Breast epithelium (tissue), 3 donors: ENCODE results near the gene NGFR.

Experiments used
- POLR2A ChIP-seq: fragments of 450-650 bp; IDR thresholded peaks from one replicate; pipeline ENCODE4 v1.6.1; 2016; ENCODE audit warnings: antibody characterized with exemption, mild to moderate bottlenecking, moderate library complexity
- TF ChIP-seq, protein P1 (sequence below), 3 donors: fragments of 450-650 bp; IDR thresholded peaks; one replicate each; pipeline ENCODE4 v1.5.1; 2016 to 2017; ENCODE audit warnings: antibody characterized with exemption in 3 of 3, mild to moderate bottlenecking in 3 of 3, moderate library complexity in 3 of 3

DNA sequence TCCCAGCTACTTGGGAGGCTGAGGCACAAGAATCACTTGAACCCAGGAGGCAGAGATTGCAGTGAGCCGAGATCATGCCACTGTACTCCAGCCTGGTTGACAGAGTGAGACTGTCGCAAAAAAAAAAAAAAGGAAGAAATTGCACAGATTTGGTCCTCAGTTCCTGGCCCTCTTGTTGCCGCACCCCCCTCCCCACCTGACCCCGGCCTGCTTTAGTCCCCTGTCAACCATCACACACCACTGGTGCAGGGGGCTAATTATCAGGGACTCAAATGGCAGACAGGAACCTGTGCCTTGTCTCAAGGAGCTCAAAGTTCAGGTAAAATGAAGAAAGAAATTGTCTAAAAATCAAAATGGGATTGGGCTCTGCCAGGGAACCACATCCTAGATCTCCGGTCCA is 28.1 kb downstream of the NGFR start:
- no peak for TF ChIP-seq POLR2A
- TF ChIP-seq, protein P1, sequence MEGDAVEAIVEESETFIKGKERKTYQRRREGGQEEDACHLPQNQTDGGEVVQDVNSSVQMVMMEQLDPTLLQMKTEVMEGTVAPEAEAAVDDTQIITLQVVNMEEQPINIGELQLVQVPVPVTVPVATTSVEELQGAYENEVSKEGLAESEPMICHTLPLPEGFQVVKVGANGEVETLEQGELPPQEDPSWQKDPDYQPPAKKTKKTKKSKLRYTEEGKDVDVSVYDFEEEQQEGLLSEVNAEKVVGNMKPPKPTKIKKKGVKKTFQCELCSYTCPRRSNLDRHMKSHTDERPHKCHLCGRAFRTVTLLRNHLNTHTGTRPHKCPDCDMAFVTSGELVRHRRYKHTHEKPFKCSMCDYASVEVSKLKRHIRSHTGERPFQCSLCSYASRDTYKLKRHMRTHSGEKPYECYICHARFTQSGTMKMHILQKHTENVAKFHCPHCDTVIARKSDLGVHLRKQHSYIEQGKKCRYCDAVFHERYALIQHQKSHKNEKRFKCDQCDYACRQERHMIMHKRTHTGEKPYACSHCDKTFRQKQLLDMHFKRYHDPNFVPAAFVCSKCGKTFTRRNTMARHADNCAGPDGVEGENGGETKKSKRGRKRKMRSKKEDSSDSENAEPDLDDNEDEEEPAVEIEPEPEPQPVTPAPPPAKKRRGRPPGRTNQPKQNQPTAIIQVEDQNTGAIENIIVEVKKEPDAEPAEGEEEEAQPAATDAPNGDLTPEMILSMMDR (IDR thresholded peaks at IDR 0.05): no peak
